ENCODE measurements around the gene PGA3.
A peak's percentile ranks its signal among the peaks of the same experiment; 100 is the strongest.
"Not testable (repeated sequence)": the region's sequence is repeated elsewhere in the genome, so short reads cannot be mapped to it uniquely, and the experiment has no call there.

PGA3 gene

GRCh38 chr11:61202950-61203746 lies at the start of gene PGA3:
PGA3 (plus strand) TSS chr11:61203515; CDS start chr11:61203565, 50 bp downstream.
- not testable (repeated sequence) for DNase-seq

GRCh38 chr11:61153593-61154095 lies 49.7 kb upstream of the PGA3 start:
- DNase-seq, result no peak

- DNase-seq, result no peak
Measured at GRCh38 chr11:61154528-61154927, 48.8 kb upstream of the PGA3 start.

- no peak for DNase-seq
Measured at GRCh38 chr11:61155312-61155711, 48.0 kb upstream of the PGA3 start.

- no peak for DNase-seq
Measured at GRCh38 chr11:61155741-61156140, 47.6 kb upstream of the PGA3 start.

GRCh38 chr11:61157743-61158142 lies 45.6 kb upstream of the PGA3 start:
- peak; percentile 16 for DNase-seq

GRCh38 chr11:61158691-61159381 lies 44.5 kb upstream of the PGA3 start:
- DNase-seq, result peak; percentile 64

- peak; percentile 35 for DNase-seq
Measured at GRCh38 chr11:61160487-61161189, 42.7 kb upstream of the PGA3 start.

GRCh38 chr11:61161190-61162091 lies 41.9 kb upstream of the PGA3 start, which contains the start of gene VPS37C:
VPS37C (minus strand) TSS chr11:61161426; CDS start chr11:61138829, 22,597 bp downstream.
- peak; percentile 88 for DNase-seq

GRCh38 chr11:61162092-61162941 lies 41.0 kb upstream of the PGA3 start:
- peak; percentile 78 for DNase-seq

GRCh38 chr11:61163021-61163420 lies 40.3 kb upstream of the PGA3 start:
- no peak for DNase-seq

- DNase-seq, result no peak
Measured at GRCh38 chr11:61163714-61164605, 39.4 kb upstream of the PGA3 start.

GRCh38 chr11:61164606-61165424 lies 38.5 kb upstream of the PGA3 start:
- no peak for DNase-seq

- not testable (repeated sequence) for DNase-seq
Measured at GRCh38 chr11:61165785-61166184, 37.5 kb upstream of the PGA3 start.

- DNase-seq, result not testable (repeated sequence)
Measured at GRCh38 chr11:61166331-61166730, 37.0 kb upstream of the PGA3 start.

- no peak for DNase-seq
Measured at GRCh38 chr11:61168042-61168688, 35.1 kb upstream of the PGA3 start.

GRCh38 chr11:61168800-61169199 lies 34.5 kb upstream of the PGA3 start:
- DNase-seq, result no peak

- no peak for DNase-seq
Measured at GRCh38 chr11:61170566-61170965, 32.7 kb upstream of the PGA3 start.

GRCh38 chr11:61171907-61172306 lies 31.4 kb upstream of the PGA3 start:
- no peak for DNase-seq

Data from NCI-H82 (cell line).